OCI-LY3 (cell line): ENCODE data around the gene DENND1A.

Experiments used
- EZH2phosphoT487 ChIP-seq: fragments of 200-600 bp; shearing (Covaris generic); IDR thresholded peaks from 2 replicates; pipeline ENCODE4 v1.6.1; 2018; ENCODE audit warnings: antibody characterized with exemption, mixed run types, low read depth
- TF ChIP-seq, protein P1 (sequence below): fragments of 200-600, 300-600 bp; sonication (generic); IDR thresholded peaks from 2 replicates; pipeline ENCODE4 v1.5.1; 2014; ENCODE audit warnings: antibody characterized with exemption, low read length, low read depth

DNA sequence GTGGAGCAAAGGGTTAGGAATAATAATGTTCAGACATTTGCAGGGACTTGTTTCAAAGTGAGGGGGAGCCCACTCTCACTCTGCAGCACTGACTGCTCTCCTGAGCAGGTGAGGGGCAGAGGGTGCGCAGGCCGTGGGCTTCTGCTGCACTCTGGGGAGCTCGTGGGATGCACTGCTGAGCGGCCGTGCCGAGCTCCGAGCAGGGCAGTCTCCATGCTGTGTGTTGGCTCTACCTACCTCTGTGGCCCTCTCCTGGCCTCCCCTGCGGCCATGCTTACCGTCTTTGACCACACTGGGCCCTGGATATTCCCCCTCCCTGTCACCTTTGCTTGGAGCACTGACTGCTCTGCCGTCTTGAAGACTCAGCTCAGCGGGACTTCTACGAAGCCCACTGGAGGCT is 540.2 kb downstream of the DENND1A start:
- TF ChIP-seq, protein P1, sequence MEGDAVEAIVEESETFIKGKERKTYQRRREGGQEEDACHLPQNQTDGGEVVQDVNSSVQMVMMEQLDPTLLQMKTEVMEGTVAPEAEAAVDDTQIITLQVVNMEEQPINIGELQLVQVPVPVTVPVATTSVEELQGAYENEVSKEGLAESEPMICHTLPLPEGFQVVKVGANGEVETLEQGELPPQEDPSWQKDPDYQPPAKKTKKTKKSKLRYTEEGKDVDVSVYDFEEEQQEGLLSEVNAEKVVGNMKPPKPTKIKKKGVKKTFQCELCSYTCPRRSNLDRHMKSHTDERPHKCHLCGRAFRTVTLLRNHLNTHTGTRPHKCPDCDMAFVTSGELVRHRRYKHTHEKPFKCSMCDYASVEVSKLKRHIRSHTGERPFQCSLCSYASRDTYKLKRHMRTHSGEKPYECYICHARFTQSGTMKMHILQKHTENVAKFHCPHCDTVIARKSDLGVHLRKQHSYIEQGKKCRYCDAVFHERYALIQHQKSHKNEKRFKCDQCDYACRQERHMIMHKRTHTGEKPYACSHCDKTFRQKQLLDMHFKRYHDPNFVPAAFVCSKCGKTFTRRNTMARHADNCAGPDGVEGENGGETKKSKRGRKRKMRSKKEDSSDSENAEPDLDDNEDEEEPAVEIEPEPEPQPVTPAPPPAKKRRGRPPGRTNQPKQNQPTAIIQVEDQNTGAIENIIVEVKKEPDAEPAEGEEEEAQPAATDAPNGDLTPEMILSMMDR: no peak
- no peak for TF ChIP-seq EZH2phosphoT487
